Measurements from ENCODE around the gene CLCF1. TPM values are rescaled to one million over a fixed set of nuclear protein-coding genes. Genes with fewer than 3 reads are reported as not detected.

The CLCF1 gene
- total and polyA plus RNA-seq, 10 of the 15 experiments (the other 5 are each of a cell fraction or from before 2014, with no cell fraction given) = 0.16 to 2.1 (median 0.63) TPM; not detected in 1

- ChIA-PET RAD21 (ENCODE audit: unreplicated experiment) (interaction anchor here (1.6 to 3.0 kb wide), 2 partner anchors 10 to 59 kb away, joined by 5 to 12 read pairs; partner anchors contain the start of genes POLD4 and PPP1CA), CTCF (interaction anchor here (1.3 to 2.4 kb wide), 2 partner anchors 10 to 25 kb away, joined by 4 to 12 read pairs; partner anchors contain the start of genes PPP1CA and PTPRCAP), POLR2A (interaction anchor here (1.1 to 2.8 kb wide), 4 partner anchors 8 to 54 kb away, joined by 3 to 16 read pairs (median 8); partner anchors contain the start of genes PPP1CA and TBC1D10C), SMC1A (ENCODE audit: uncharacterized antibody, unreplicated experiment) (interaction anchor here (0.8 to 1.0 kb wide), 2 partner anchors 9 to 11 kb away, joined by 3 read pairs; no protein-coding TSS in a partner anchor)
- Histone ChIP-seq H3K9ac (ENCODE audit: control insufficient read depth, insufficient read depth, low read length) (no peak overlapping the region), H3K4me1 (ENCODE audit: control insufficient read depth, insufficient read depth, low read length) (peaks cover 41% of the 10 kb centered on the region), H3K27ac (ENCODE audit: control insufficient read depth, insufficient read depth) (no peak overlapping the region), H3K79me2 (ENCODE audit: control insufficient read depth, insufficient read depth, low read length) (peaks cover 3% of the 10 kb centered on the region), H4K20me1 (ENCODE audit: control insufficient read depth, insufficient read depth) (no peaks in the 10 kb centered on the region), H3K9me3 (replicated peaks; ENCODE audit: control insufficient read depth, insufficient read depth, low read length) (no peaks in the 10 kb centered on the region), H3K4me3 (no peak overlapping the region), H3K27me3 (replicated peaks in 1 of 2; ENCODE audit: control insufficient read depth in 2 of 2, insufficient read depth in 2 of 2, low read length in 1 of 2) (peaks cover 0 to 5% of the 10 kb centered on the region in 2 experiments; a peak in 3 of 4 replicates), H3K36me3 (ENCODE audit: control insufficient read depth in 2 of 2, insufficient read depth in 2 of 2, low read length in 1 of 2) (no peaks in the 10 kb centered on the region), H3K4me2 (ENCODE audit: control insufficient read depth, insufficient read depth) (no peak overlapping the region), H2AFZ (ENCODE audit: control insufficient read depth, low read depth, low read length) (no peak overlapping the region)
- FAIRE-seq = peak; percentile 38
- intact Hi-C loops (cut with micrococcal nuclease; ENCODE audit: unreplicated experiment) (no loop called here), in situ Hi-C loops (cut with MboI) (no loop called here)
- ATAC-seq = peak; percentile 22
- no peak for DNase-seq (ENCODE audit: low read depth, low spot score)
- TF ChIP-seq DPF2 (IDR thresholded peaks at IDR 0.05) (0 out of 2 replicates have a peak, but pooled peaks have one; percentile 25), SP1 (IDR thresholded peaks at IDR 0.05; ENCODE audit: low read depth, low read length) (no peak), SPI1 (IDR thresholded peaks at IDR 0.05; ENCODE audit: borderline replicate concordance, insufficient read depth, low read depth, low read length) (peak; percentile 55; the same call in 1 of the 2 replicates), ZNF24 (IDR thresholded peaks at IDR 0.05) (no peak), SMARCA5 (IDR thresholded peaks at IDR 0.05) (0 out of 2 replicates have a peak, but pooled peaks have one; percentile 52), CHD1 (IDR thresholded peaks at IDR 0.05; ENCODE audit: low read depth, low read length) (no peak), ESRRA (IDR thresholded peaks at IDR 0.05; ENCODE audit: low read length) (no peak), LARP7 (IDR thresholded peaks at IDR 0.05) (no peak), SREBF2 (IDR thresholded peaks at IDR 0.05; ENCODE audit: low read length) (no peak), RELB (IDR thresholded peaks at IDR 0.05; ENCODE audit: low read depth) (0 out of 2 replicates have a peak, but pooled peaks have one; percentile 19)
- TF ChIP-seq, protein P1, sequence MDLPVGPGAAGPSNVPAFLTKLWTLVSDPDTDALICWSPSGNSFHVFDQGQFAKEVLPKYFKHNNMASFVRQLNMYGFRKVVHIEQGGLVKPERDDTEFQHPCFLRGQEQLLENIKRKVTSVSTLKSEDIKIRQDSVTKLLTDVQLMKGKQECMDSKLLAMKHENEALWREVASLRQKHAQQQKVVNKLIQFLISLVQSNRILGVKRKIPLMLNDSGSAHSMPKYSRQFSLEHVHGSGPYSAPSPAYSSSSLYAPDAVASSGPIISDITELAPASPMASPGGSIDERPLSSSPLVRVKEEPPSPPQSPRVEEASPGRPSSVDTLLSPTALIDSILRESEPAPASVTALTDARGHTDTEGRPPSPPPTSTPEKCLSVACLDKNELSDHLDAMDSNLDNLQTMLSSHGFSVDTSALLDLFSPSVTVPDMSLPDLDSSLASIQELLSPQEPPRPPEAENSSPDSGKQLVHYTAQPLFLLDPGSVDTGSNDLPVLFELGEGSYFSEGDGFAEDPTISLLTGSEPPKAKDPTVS (IDR thresholded peaks at IDR 0.05; ENCODE audit: low read depth, low read length) = no peak
- BruUV-seq (replicated peaks) = no TSS peak
- 54% methylated on average over 7 of the region's 7 CpGs for WGBS (ENCODE audit: insufficient coverage, insufficient replicate concordance, low lambda C conversion rate, missing lambda C conversion rate)
These were observed 38.4 kb upstream of the CLCF1 start for GRCh38 chr11:67411785-67412152.
